OCI-LY3 (cell line): ENCODE data around the gene APPL1.

Source experiments
- H2AFZ ChIP-seq: fragments of 200-600, 300-600 bp; shearing (Covaris generic); 2 replicates; pipeline ENCODE4 v1.6.0; 2014; ENCODE audit warnings: antibody characterized with exemption, low read depth, low read length
- H3K27ac ChIP-seq: fragments of 200-600, 300-600 bp; sonication (generic); 2 replicates; pipeline ENCODE4 v1.5.1; 2014; ENCODE audit warnings: mild to moderate bottlenecking, low read length, moderate library complexity, mixed read lengths
- H3K27me3 ChIP-seq: fragments of 200-600, 300-600 bp; sonication (generic); 2 replicates; pipeline ENCODE4 v1.6.1; 2014; ENCODE audit warnings: low read depth, low read length, mixed read lengths
- H3K36me3 ChIP-seq: fragments of 200-600, 300-600 bp; sonication (generic); replicated peaks from 2 replicates; pipeline ENCODE3; 2014; ENCODE audit warnings: low read depth, low read length, mixed read lengths
- H3K4me1 ChIP-seq: fragments of 300-600, 200-600 bp; sonication (generic); 2 replicates; pipeline ENCODE4 v1.6.1; 2014; ENCODE audit warnings: low read length, mixed read lengths
- H3K4me2 ChIP-seq: fragments of 200-600, 300-600 bp; sonication (generic); 2 replicates; pipeline ENCODE4 v1.6.1; 2014; ENCODE audit warnings: low read length, mixed read lengths
- H3K4me3 ChIP-seq: fragments of 300-600, 200-600 bp; sonication (generic); 2 replicates; pipeline ENCODE4 v1.5.1; 2014; ENCODE audit warnings: antibody characterized with exemption, mild to moderate bottlenecking, low read length, moderate library complexity
- H3K79me2 ChIP-seq: fragments of 300-600, 200-600 bp; shearing (Covaris generic); 2 replicates; pipeline ENCODE4 v1.6.1; 2014; ENCODE audit warnings: mild to moderate bottlenecking, low read length, mixed read lengths
- H3K9ac ChIP-seq: fragments of 300-600, 200-600 bp; shearing (Covaris generic); 2 replicates; pipeline ENCODE4 v1.6.0; 2014; ENCODE audit warnings: mild to moderate bottlenecking, low read length, moderate library complexity
- H3K9me3 ChIP-seq: fragments of 200-600, 300-600 bp; shearing (Covaris generic); 2 replicates; pipeline ENCODE4 v1.6.1; 2014; ENCODE audit warnings: low read length, mixed read lengths; ENCODE audit not compliant: insufficient read depth
- H4K20me1 ChIP-seq: fragments of 200-600, 300-600 bp; sonication (generic); 2 replicates; pipeline ENCODE4 v1.6.1; 2016; ENCODE audit warnings: low read length, mixed read lengths; ENCODE audit not compliant: insufficient read depth
- EZH2phosphoT487 ChIP-seq: fragments of 200-600 bp; shearing (Covaris generic); IDR thresholded peaks from 2 replicates; pipeline ENCODE4 v1.6.1; 2018; ENCODE audit warnings: antibody characterized with exemption, mixed run types, low read depth
- TF ChIP-seq, protein P1 (sequence below): fragments of 200-600, 300-600 bp; sonication (generic); IDR thresholded peaks from 2 replicates; pipeline ENCODE4 v1.5.1; 2014; ENCODE audit warnings: antibody characterized with exemption, low read length, low read depth

The APPL1 gene

DNA sequence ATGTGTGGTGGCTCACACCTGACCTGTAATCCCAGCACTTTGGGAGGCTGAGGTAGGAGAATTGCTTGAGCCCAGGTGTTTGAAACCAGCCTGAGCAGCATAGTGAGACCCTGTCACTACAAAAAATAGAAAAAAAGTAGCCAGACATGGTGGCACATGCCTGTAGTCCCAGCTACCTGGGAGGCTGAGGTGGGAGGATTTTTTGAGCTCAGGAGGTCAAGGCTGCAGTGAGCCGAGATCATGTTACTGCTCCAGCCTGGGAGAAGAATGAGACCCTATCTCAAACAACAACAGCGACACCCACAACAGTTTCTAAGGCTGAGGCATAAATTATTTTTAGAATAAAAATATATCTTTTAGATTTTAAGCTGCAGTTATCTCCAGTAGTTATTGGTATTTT is 6.3 kb downstream of the APPL1 start:
- Histone ChIP-seq H4K20me1 (peaks cover 7% of the 10 kb centered on the region), H3K4me3 (no peak overlapping the region), H3K27me3 (no peaks in the 10 kb centered on the region), H3K36me3 (peaks cover 13% of the 10 kb centered on the region), H3K4me1 (peaks cover 18% of the 10 kb centered on the region), H3K9ac (no peak overlapping the region), H3K79me2 (peaks cover 43% of the 10 kb centered on the region), H3K4me2 (no peak overlapping the region), H3K9me3 (no peaks in the 10 kb centered on the region), H2AFZ (no peak overlapping the region), H3K27ac (no peak overlapping the region)
- TF ChIP-seq, protein P1, sequence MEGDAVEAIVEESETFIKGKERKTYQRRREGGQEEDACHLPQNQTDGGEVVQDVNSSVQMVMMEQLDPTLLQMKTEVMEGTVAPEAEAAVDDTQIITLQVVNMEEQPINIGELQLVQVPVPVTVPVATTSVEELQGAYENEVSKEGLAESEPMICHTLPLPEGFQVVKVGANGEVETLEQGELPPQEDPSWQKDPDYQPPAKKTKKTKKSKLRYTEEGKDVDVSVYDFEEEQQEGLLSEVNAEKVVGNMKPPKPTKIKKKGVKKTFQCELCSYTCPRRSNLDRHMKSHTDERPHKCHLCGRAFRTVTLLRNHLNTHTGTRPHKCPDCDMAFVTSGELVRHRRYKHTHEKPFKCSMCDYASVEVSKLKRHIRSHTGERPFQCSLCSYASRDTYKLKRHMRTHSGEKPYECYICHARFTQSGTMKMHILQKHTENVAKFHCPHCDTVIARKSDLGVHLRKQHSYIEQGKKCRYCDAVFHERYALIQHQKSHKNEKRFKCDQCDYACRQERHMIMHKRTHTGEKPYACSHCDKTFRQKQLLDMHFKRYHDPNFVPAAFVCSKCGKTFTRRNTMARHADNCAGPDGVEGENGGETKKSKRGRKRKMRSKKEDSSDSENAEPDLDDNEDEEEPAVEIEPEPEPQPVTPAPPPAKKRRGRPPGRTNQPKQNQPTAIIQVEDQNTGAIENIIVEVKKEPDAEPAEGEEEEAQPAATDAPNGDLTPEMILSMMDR = no peak
- no peak for TF ChIP-seq EZH2phosphoT487

DNA sequence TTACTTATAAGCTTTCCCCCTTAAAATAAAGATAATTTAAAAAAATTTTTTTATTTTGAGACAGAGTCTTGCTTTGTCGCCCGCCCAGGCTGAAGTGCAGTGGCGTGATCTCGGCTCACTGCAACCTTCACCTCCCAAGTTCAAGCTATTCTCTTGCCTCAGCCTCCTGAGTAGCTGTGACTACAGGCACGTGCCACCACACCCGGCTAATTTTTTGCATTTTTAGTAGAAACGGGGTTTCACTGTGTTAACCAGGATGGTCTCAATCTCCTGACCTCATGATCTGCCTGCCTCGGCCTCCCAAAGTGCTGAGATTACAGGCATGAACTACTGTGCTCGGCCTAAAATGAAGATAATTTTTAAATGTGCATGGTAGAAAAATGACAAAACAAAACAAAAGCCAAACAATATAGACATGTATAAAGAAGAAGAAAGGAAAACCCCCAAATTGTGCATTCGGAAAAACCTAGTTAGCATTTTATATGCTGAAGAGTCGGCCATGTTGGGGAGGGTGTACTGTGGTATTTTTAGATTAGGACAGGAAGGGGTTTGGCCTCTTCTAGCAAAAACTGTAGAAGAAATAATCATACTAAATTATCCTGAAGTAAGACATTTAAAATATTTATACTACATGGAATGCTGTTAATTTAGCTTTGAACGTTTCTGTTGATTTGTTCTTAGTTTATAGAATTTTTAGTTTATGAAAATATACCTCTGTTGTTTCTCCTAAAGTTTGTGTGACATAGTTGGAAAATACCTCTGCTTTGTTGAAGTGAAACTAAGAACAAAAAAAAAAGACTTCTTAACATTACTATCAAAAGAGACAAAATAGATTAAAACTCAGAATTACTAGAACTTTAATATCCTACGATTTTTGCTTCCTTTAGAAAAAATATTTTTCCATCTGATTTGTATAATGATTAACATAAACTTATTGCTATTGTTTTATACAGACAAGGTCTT is 7.4 kb downstream of the APPL1 start:
- H3K4me2 ChIP-seq = peak overlapping the region; percentile 31
- H3K79me2 ChIP-seq = peaks cover 33% of the 10 kb centered on the region
- no peak overlapping the region for H2AFZ ChIP-seq
- H3K4me3 ChIP-seq = no peak overlapping the region
- no peaks in the 10 kb centered on the region for H3K27me3 ChIP-seq
- peaks cover 11% of the 10 kb centered on the region for H3K4me1 ChIP-seq
- peaks cover 16% of the 10 kb centered on the region for H3K36me3 ChIP-seq
- H3K9me3 ChIP-seq = no peaks in the 10 kb centered on the region
- H4K20me1 ChIP-seq = no peaks in the 10 kb centered on the region; the same call in 1 of the 2 replicates
- H3K9ac ChIP-seq = no peak overlapping the region
- no peak overlapping the region for H3K27ac ChIP-seq
- no peak for TF ChIP-seq EZH2phosphoT487
- TF ChIP-seq, protein P1 = no peak

DNA sequence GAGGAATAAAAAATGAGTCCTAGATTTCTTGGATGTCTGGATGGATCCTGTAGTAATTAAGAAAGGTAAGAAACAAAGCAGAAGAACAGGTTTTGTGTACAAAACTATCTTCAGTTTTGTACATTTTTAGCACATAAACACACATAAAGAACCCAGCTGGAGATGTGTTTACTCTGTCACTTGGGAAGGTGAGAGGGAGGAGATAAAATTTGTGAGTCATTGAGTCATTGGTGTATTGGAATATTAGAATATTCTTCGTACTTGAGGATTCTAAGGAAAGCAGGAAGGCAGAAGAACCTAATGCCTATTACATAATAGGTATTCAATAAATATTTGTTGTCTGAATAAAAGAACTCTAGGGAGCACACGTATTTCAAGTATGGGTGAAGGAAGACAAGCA is 17.4 kb downstream of the APPL1 start:
- Histone ChIP-seq H3K36me3 (peaks cover 45% of the 10 kb centered on the region), H2AFZ (no peak overlapping the region)
- TF ChIP-seq EZH2phosphoT487 = no peak
- TF ChIP-seq, protein P1 = no peak

DNA sequence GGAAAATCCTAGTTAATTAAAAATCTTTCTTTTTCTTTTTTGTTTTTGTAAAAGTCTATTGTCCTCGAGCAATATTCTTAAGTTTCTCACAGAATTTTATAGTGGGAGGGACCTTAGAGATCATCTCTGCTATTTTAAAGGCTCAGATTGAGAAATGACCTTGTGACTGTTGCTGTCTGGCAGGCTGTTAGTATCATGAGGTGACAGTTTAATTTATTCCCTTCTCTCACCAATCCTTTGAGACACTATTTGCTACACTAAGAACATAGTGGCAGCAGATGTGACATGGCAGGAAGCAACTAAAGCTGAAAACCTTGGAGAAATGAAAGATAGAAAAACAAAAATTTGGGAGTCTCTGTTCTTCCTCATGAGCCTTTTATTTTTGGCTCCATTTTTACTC is 24.9 kb downstream of the APPL1 start:
- Histone ChIP-seq H3K9ac (no peak overlapping the region), H3K27ac (no peak overlapping the region), H4K20me1 (no peaks in the 10 kb centered on the region), H3K79me2 (no peaks in the 10 kb centered on the region), H3K4me2 (no peak overlapping the region), H2AFZ (no peak overlapping the region), H3K27me3 (no peaks in the 10 kb centered on the region), H3K9me3 (no peaks in the 10 kb centered on the region), H3K4me1 (no peaks in the 10 kb centered on the region), H3K4me3 (no peak overlapping the region), H3K36me3 (peaks cover 15% of the 10 kb centered on the region)
- TF ChIP-seq EZH2phosphoT487 = no peak
- TF ChIP-seq, protein P1 = no peak

More for the DNA sequence above, 17.4 kb downstream of the APPL1 start:
- no peak overlapping the region for H3K27ac ChIP-seq
- H3K4me2 ChIP-seq = no peak overlapping the region
- H3K4me3 ChIP-seq = no peak overlapping the region
- no peaks in the 10 kb centered on the region for H3K4me1 ChIP-seq
- H3K9me3 ChIP-seq = no peaks in the 10 kb centered on the region
- 0 out of 2 replicates have a peak, but pooled peaks cover 4% of the 10 kb centered on the region for H4K20me1 ChIP-seq
- no peaks in the 10 kb centered on the region for H3K27me3 ChIP-seq
- H3K9ac ChIP-seq = no peak overlapping the region
- no peaks in the 10 kb centered on the region for H3K79me2 ChIP-seq
